Body of pancreas (tissue), 4 donors: ENCODE measurements around the gene RIPOR2.

Experiments used
- POLR2A ChIP-seq, 3 donors: fragments of 450-650 bp; IDR thresholded peaks; one replicate each; pipeline ENCODE4 v1.6.1; 2016; ENCODE audit warnings: antibody characterized with exemption in 3 of 3, mild to moderate bottlenecking in 2 of 3
- TF ChIP-seq, protein P1 (sequence below), 7 experiments: fragments of 450-650 bp in 4 of 7; fragments of 200-600 bp in 3 of 7; sonication (generic) in 3 of 7; IDR thresholded peaks; one replicate each; pipeline ENCODE4 v1.5.1; 2016 to 2019; ENCODE audit warnings: antibody characterized with exemption in 7 of 7

GRCh38 chr6:24836109-24836508 lies 99.7 kb downstream of the RIPOR2 start:
- TF ChIP-seq, protein P1, sequence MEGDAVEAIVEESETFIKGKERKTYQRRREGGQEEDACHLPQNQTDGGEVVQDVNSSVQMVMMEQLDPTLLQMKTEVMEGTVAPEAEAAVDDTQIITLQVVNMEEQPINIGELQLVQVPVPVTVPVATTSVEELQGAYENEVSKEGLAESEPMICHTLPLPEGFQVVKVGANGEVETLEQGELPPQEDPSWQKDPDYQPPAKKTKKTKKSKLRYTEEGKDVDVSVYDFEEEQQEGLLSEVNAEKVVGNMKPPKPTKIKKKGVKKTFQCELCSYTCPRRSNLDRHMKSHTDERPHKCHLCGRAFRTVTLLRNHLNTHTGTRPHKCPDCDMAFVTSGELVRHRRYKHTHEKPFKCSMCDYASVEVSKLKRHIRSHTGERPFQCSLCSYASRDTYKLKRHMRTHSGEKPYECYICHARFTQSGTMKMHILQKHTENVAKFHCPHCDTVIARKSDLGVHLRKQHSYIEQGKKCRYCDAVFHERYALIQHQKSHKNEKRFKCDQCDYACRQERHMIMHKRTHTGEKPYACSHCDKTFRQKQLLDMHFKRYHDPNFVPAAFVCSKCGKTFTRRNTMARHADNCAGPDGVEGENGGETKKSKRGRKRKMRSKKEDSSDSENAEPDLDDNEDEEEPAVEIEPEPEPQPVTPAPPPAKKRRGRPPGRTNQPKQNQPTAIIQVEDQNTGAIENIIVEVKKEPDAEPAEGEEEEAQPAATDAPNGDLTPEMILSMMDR (IDR thresholded peaks at IDR 0.05), result no peak
- no peak for TF ChIP-seq POLR2A (IDR thresholded peaks at IDR 0.05)
